A549 (cell line): ENCODE measurements around the gene EIF1B.

Experiments used
- CBX8 ChIP-seq: fragments of 200-600 bp; sonication (generic); IDR thresholded peaks from 2 replicates; pipeline ENCODE4 v1.6.1; 2016
- FOXS1 ChIP-seq: fragments of 250-450 bp; sonication (Bioruptor Pico); IDR thresholded peaks from 2 replicates; pipeline ENCODE4 v1.5.0; 2020; ENCODE audit warnings: mild to moderate bottlenecking, moderate library complexity
- POLR2A ChIP-seq: IDR thresholded peaks from 2 replicates; pipeline ENCODE4 v1.6.1; 2012; ENCODE audit warnings: mild to moderate bottlenecking, low read length
- RAD21 ChIP-seq, 2 experiments: fragments of >200 bp in 1 of 2; sonication (Bioruptor Twin) in 1 of 2; formaldehyde crosslinking in 1 of 2; IDR thresholded peaks in 1 of 2; conservative IDR thresholded peaks in 1 of 2; 2 replicates in 1 of 2; 3 replicates in 1 of 2; pipeline ENCODE4 v1.6.1; 2012 to 2018; ENCODE audit warnings: inconsistent platforms in 1 of 2
- TF ChIP-seq, protein P1 (sequence below): fragments of >200 bp; sonication (Bioruptor Twin); formaldehyde crosslinking; IDR thresholded peaks from 3 replicates; pipeline ENCODE4 v1.5.1; 2016
- TF ChIP-seq, protein P2 (sequence below): fragments of 200-600 bp; sonication (generic); IDR thresholded peaks from 2 replicates; pipeline ENCODE4 v1.6.1; 2016; ENCODE audit warnings: antibody characterized with exemption, mild to moderate bottlenecking, moderate library complexity

- TF ChIP-seq, protein P1, sequence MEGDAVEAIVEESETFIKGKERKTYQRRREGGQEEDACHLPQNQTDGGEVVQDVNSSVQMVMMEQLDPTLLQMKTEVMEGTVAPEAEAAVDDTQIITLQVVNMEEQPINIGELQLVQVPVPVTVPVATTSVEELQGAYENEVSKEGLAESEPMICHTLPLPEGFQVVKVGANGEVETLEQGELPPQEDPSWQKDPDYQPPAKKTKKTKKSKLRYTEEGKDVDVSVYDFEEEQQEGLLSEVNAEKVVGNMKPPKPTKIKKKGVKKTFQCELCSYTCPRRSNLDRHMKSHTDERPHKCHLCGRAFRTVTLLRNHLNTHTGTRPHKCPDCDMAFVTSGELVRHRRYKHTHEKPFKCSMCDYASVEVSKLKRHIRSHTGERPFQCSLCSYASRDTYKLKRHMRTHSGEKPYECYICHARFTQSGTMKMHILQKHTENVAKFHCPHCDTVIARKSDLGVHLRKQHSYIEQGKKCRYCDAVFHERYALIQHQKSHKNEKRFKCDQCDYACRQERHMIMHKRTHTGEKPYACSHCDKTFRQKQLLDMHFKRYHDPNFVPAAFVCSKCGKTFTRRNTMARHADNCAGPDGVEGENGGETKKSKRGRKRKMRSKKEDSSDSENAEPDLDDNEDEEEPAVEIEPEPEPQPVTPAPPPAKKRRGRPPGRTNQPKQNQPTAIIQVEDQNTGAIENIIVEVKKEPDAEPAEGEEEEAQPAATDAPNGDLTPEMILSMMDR: no peak
- TF ChIP-seq RAD21 (conservative IDR thresholded peaks at IDR 0.05 in 1 of 2, IDR thresholded peaks at IDR 0.05 in 1 of 2): no peak
- TF ChIP-seq, protein P2, sequence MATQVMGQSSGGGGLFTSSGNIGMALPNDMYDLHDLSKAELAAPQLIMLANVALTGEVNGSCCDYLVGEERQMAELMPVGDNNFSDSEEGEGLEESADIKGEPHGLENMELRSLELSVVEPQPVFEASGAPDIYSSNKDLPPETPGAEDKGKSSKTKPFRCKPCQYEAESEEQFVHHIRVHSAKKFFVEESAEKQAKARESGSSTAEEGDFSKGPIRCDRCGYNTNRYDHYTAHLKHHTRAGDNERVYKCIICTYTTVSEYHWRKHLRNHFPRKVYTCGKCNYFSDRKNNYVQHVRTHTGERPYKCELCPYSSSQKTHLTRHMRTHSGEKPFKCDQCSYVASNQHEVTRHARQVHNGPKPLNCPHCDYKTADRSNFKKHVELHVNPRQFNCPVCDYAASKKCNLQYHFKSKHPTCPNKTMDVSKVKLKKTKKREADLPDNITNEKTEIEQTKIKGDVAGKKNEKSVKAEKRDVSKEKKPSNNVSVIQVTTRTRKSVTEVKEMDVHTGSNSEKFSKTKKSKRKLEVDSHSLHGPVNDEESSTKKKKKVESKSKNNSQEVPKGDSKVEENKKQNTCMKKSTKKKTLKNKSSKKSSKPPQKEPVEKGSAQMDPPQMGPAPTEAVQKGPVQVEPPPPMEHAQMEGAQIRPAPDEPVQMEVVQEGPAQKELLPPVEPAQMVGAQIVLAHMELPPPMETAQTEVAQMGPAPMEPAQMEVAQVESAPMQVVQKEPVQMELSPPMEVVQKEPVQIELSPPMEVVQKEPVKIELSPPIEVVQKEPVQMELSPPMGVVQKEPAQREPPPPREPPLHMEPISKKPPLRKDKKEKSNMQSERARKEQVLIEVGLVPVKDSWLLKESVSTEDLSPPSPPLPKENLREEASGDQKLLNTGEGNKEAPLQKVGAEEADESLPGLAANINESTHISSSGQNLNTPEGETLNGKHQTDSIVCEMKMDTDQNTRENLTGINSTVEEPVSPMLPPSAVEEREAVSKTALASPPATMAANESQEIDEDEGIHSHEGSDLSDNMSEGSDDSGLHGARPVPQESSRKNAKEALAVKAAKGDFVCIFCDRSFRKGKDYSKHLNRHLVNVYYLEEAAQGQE: no peak
- TF ChIP-seq CBX8: no peak
- TF ChIP-seq POLR2A: no peak
- no peak for TF ChIP-seq FOXS1 (CRISPR knock-in tag)
Measured at GRCh38 chr3:40337136-40338108, 27.9 kb downstream of the EIF1B start.
